K562 (cell line): ENCODE measurements around the gene GABRD. TPM values are rescaled to one million over a fixed set of nuclear protein-coding genes. Genes with fewer than 3 reads are reported as not detected.

Experiments used
- ATAC-seq: fragments of 200-7000 bp; cut with Tn5 transposase; 3 replicates; pipeline ENCODE4 v1.9.1; 2020; ENCODE audit warnings: moderate library complexity
- BruUV-seq: library from RNA; stranded (reverse); fragments of 400-500 nt; replicated peaks from 2 replicates; lab custom pipeline; 2021; lab: Mats Ljungman, UMichigan
- CTCF ChIA-PET: fragments of 300-600 bp; formaldehyde crosslinking; extraction: SDS; loops from one replicate; lab custom pipeline; 2021; ENCODE audit warnings: low intra/inter-chr PET ratio; lab: Yijun Ruan, JAX
- POLR2A ChIA-PET: fragments of 300-600, 350-650 bp; sonication (Branson Sonifier 250); formaldehyde crosslinking; extraction: SDS; loops from one replicate; lab custom pipeline; 2021; ENCODE audit warnings: antibody characterized with exemption, inconsistent platforms; lab: Yijun Ruan, JAX
- DNase-seq, 4 experiments: peaks; one replicate each; pipeline versions ENCODE4 v3.0.0 to v3.0.0-alpha.2; 2011 to 2018; ENCODE audit warnings: low spot score in 3 of 4, mixed read lengths in 3 of 4; ENCODE audit errors: extremely low read depth in 1 of 4
- FAIRE-seq: peaks from 2 replicates; lab custom pipeline; 2011; peaks lifted over from hg19 to GRCh38; lab: Jason Lieb, UNC
- H2AFZ ChIP-seq: 2 replicates; pipeline ENCODE4 v1.6.0; 2011; ENCODE audit warnings: low read depth, low read length, control low read depth, inconsistent platforms
- H3K27ac ChIP-seq: fragments of 200-600 bp; 3 replicates; pipeline ENCODE4 v1.8.0; 2011; ENCODE audit warnings: low read depth, mild to moderate bottlenecking, control low read depth, inconsistent platforms, low read length, moderate library complexity, mixed read lengths; ENCODE audit errors: extremely low read depth
- H3K27me3 ChIP-seq, 2 experiments: fragments of 300-600 bp in 1 of 2; 2 replicates in 1 of 2; 3 replicates in 1 of 2; pipeline versions ENCODE4 v1.6.0 to v1.8.0; 2011; ENCODE audit warnings: inconsistent platforms in 2 of 2, low read length in 2 of 2, mild to moderate bottlenecking in 1 of 2, mixed read lengths in 1 of 2, moderate library complexity in 1 of 2; ENCODE audit not compliant: control insufficient read depth in 2 of 2, insufficient read depth in 2 of 2
- H3K36me3 ChIP-seq: fragments of 300-600 bp; 3 replicates; pipeline ENCODE4 v1.8.0; 2011; ENCODE audit warnings: mild to moderate bottlenecking, low read length, inconsistent platforms; ENCODE audit not compliant: control insufficient read depth, insufficient read depth
- H3K4me1 ChIP-seq, 2 experiments: fragments of 200-600 bp in 1 of 2; replicated peaks in 1 of 2; 2 replicates in 1 of 2; 3 replicates in 1 of 2; pipeline versions ENCODE4 v1.5.1 to v1.8.0; 2011; ENCODE audit warnings: inconsistent platforms in 2 of 2, low read length in 2 of 2, mild to moderate bottlenecking in 1 of 2, mixed read lengths in 1 of 2, moderate library complexity in 1 of 2; ENCODE audit not compliant: control insufficient read depth in 2 of 2, insufficient read depth in 2 of 2
- H3K4me2 ChIP-seq: 2 replicates; pipeline ENCODE4 v1.6.1; 2011; ENCODE audit warnings: low read length, control low read depth, inconsistent platforms, mixed read lengths; ENCODE audit not compliant: insufficient read depth
- H3K4me3 ChIP-seq: fragments of 200-600 bp; sonication (generic), shearing (Covaris generic); 2 replicates; pipeline ENCODE4 v1.5.1; 2016; ENCODE audit warnings: control low read depth, inconsistent platforms
- H3K79me2 ChIP-seq: fragments of 200-600 bp; 3 replicates; pipeline ENCODE4 v1.8.0; 2011; ENCODE audit warnings: low read length, inconsistent platforms; ENCODE audit not compliant: control insufficient read depth, insufficient read depth
- H3K9ac ChIP-seq, 2 experiments: 2 replicates each; pipeline versions ENCODE4 v1.6.0 to v1.6.1; 2011; ENCODE audit warnings: low read depth in 2 of 2, low read length in 2 of 2, control low read depth in 1 of 2, inconsistent platforms in 1 of 2, mild to moderate bottlenecking in 1 of 2, mixed read lengths in 1 of 2; ENCODE audit not compliant: insufficient read depth in 1 of 2
- H3K9me1 ChIP-seq: one replicate; pipeline ENCODE4 v1.6.0; 2011; ENCODE audit warnings: inconsistent platforms, mild to moderate bottlenecking, low read length, moderate library complexity; ENCODE audit not compliant: control insufficient read depth, insufficient read depth
- H3K9me3 ChIP-seq: replicated peaks from 2 replicates; pipeline ENCODE4 v1.5.1; 2011; ENCODE audit warnings: low read depth, low read length, inconsistent platforms; ENCODE audit not compliant: control insufficient read depth, insufficient read depth
- H4K20me1 ChIP-seq: replicated peaks from 2 replicates; pipeline ENCODE4 v1.6.1; 2011; ENCODE audit warnings: low read length, inconsistent platforms, mixed read lengths; ENCODE audit not compliant: control insufficient read depth, insufficient read depth
- ELK1 ChIP-seq: sonication (generic); formaldehyde crosslinking; IDR thresholded peaks from 2 replicates; pipeline ENCODE4 v1.8.1; 2022; ENCODE audit warnings: missing genetic modification reagents
- ETS2 ChIP-seq: IDR thresholded peaks from 2 replicates; pipeline ENCODE4 v1.6.1; 2016; ENCODE audit warnings: borderline replicate concordance, missing genetic modification characterization, mild to moderate bottlenecking, moderate library complexity, missing compliant biosample characterization; ENCODE audit not compliant: poor library complexity, severe bottlenecking
- ILK ChIP-seq: fragments of 450-650 bp; IDR thresholded peaks from 2 replicates; pipeline ENCODE4 v1.6.1; 2016; ENCODE audit warnings: missing genetic modification characterization, low read depth, mild to moderate bottlenecking, missing compliant biosample characterization, moderate library complexity, borderline replicate concordance
- MEIS2 ChIP-seq: fragments of 450-650 bp; IDR thresholded peaks from 2 replicates; pipeline ENCODE4 v1.6.1; 2014; ENCODE audit warnings: mild to moderate bottlenecking; ENCODE audit not compliant: partially characterized antibody
- NFIC ChIP-seq: fragments of 450-650 bp; IDR thresholded peaks from 2 replicates; pipeline ENCODE4 v1.6.1; 2017; ENCODE audit warnings: mild to moderate bottlenecking, inconsistent platforms
- PKNOX1 ChIP-seq: fragments of 450-650 bp; IDR thresholded peaks from 2 replicates; pipeline ENCODE4 v1.6.1; 2016
- POLR2AphosphoS2 ChIP-seq: IDR thresholded peaks from 2 replicates; pipeline ENCODE4 v1.6.1; 2012; ENCODE audit warnings: low read length, improper control_type of control experiment
- SMAD1 ChIP-seq: fragments of 150-350 bp; IDR thresholded peaks from 2 replicates; pipeline ENCODE4 v1.6.1; 2014; ENCODE audit warnings: low read length, low read depth; ENCODE audit not compliant: partially characterized antibody
- ZBTB12 ChIP-seq: fragments of 250-450 bp; sonication (Bioruptor Pico); IDR thresholded peaks from 2 replicates; pipeline ENCODE4 v1.4.0; 2020
- ZNF212 ChIP-seq: fragments of 450-650 bp; formaldehyde crosslinking; IDR thresholded peaks from 2 replicates; pipeline ENCODE4 v1.4.0; 2020; ENCODE audit warnings: mild to moderate bottlenecking
- WGBS: fragments of 100-300 bp; shearing (Covaris generic); methylation state at CpG from one replicate; pipeline ENCODE4 v1.1.6; 2016; ENCODE audit warnings: low coverage, mixed read lengths; ENCODE audit not compliant: insufficient coverage; ENCODE audit errors: missing lambda C conversion rate; 5-methylcytosine and 5-hydroxymethylcytosine counted together
- in situ Hi-C: fragments of 300-500 bp; cut with MboI; formaldehyde crosslinking; loops from 4 replicates; pipeline ENCODE4 v1.15.0; 2018; ENCODE audit warnings: inconsistent platforms, mixed read lengths
- intact Hi-C: fragments of 100-400 bp; cut with micrococcal nuclease; formaldehyde crosslinking; loops from 2 replicates; pipeline ENCODE4 v1.14.2; 2022
- polyA plus RNA-seq, 8 experiments: library from polyadenylated mRNA; depleted of rRNA in 4 of 8; stranded (reverse) in 5 of 8; unstranded in 3 of 8; fragments of >200 nt; fragmentation: Nextera tagmentation in 2 of 8; fragmentation: Illumina TruSeq in 1 of 8; extraction: Ambion mirVana in 2 of 8; extraction: Trizol in 1 of 8; gene quantifications; 2 replicates each; pipeline versions ENCODE4 v1.2.1 to v1.2.3, GENCODE V29; 2011 to 2014; ENCODE audit warnings: inconsistent platforms in 1 of 8, missing spikeins in 1 of 8
- total RNA-seq, 7 experiments: library from RNA; depleted of rRNA in 6 of 7; stranded (reverse); fragments of >200 nt in 6 of 7; fragmentation: Illumina TruSeq in 2 of 7; extraction: Trizol in 2 of 7; gene quantifications; 2 replicates each; pipeline versions ENCODE4 v1.2.1 to v1.2.3, GENCODE V29; 2011 to 2021; ENCODE audit warnings: low replicate concordance in 1 of 7

GABRD gene
- total and polyA plus RNA-seq, 9 of the 15 experiments (the other 6 are each of a cell fraction or from before 2014, with no cell fraction given): 0.07 TPM; not detected in 8

GRCh38 chr1:2056955-2057590 is 37.9 kb downstream of the GABRD start:
- no peak overlapping the region for H3K4me3 ChIP-seq
- H4K20me1 ChIP-seq: 0 out of 2 replicates have a peak, but pooled peaks cover 5% of the 10 kb centered on the region
- no peak overlapping the region for H3K27ac ChIP-seq
- POLR2A ChIA-PET: interaction anchor here (0.5 to 1.0 kb wide), 2 partner anchors 13 to 22 kb away, joined by 3 read pairs; no protein-coding TSS in a partner anchor
- DNase-seq (no peak), ATAC-seq (no peak), FAIRE-seq (no peak)
- intact Hi-C loops (no loop called here), in situ Hi-C loops (no loop called here)
- no peak overlapping the region for H3K9ac ChIP-seq
- peaks cover 9% of the 10 kb centered on the region for H3K9me1 ChIP-seq
- no peak overlapping the region for H2AFZ ChIP-seq
- no peaks in the 10 kb centered on the region for H3K9me3 ChIP-seq
- WGBS: 15% methylated on average over 25 of the region's 25 CpGs
- BruUV-seq: no TSS peak
- no peak overlapping the region for H3K4me2 ChIP-seq
- CTCF ChIA-PET: no interaction called here
- peaks cover 0 to 47% of the 10 kb centered on the region in 2 experiments; a peak in 2 of 5 replicates for H3K4me1 ChIP-seq
- H3K27me3 ChIP-seq: peaks cover 27 to 69% of the 10 kb centered on the region in 2 experiments
- TF ChIP-seq ETS2 (tag): no peak
- TF ChIP-seq NFIC: 0 out of 2 replicates have a peak, but pooled peaks have one; percentile 16
- TF ChIP-seq, all 486 proteins: peak for 1
- H3K36me3 ChIP-seq: no peaks in the 10 kb centered on the region
- no peaks in the 10 kb centered on the region for H3K79me2 ChIP-seq

- peaks cover 9% of the 10 kb centered on the region for H3K9me1 ChIP-seq
- H3K79me2 ChIP-seq: no peaks in the 10 kb centered on the region
- no peaks in the 10 kb centered on the region for H3K9me3 ChIP-seq
- peaks cover 37 to 68% of the 10 kb centered on the region in 2 experiments for H3K27me3 ChIP-seq
- POLR2A ChIA-PET: interaction anchor here (1.2 kb wide), 1 partner anchor 171 kb away, joined by 3 read pairs; no protein-coding TSS in a partner anchor
- intact Hi-C loops: no loop called here
- H4K20me1 ChIP-seq: 0 out of 2 replicates have a peak, but pooled peaks cover 5% of the 10 kb centered on the region
- ATAC-seq (no peak; the same call in 2 of the 3 replicates), FAIRE-seq (no peak), DNase-seq (no peak)
- H2AFZ ChIP-seq: no peak overlapping the region
- CTCF ChIA-PET: interaction anchor here (0.6 kb wide), 1 partner anchor 98 kb away, joined by 3 read pairs; no protein-coding TSS in a partner anchor
- H3K4me2 ChIP-seq: no peak overlapping the region
- 26% methylated on average over 33 of the region's 35 CpGs for WGBS
- in situ Hi-C loops: no loop called here
- no peak overlapping the region for H3K9ac ChIP-seq
- no peaks in the 10 kb centered on the region for H3K36me3 ChIP-seq
- H3K4me1 ChIP-seq: peaks cover 0 to 34% of the 10 kb centered on the region in 2 experiments; a peak in 2 of 5 replicates
- no peak overlapping the region for H3K27ac ChIP-seq
- BruUV-seq: no TSS peak
- no peak overlapping the region for H3K4me3 ChIP-seq
- TF ChIP-seq PKNOX1: peak; percentile 94
- TF ChIP-seq POLR2AphosphoS2: no peak
- TF ChIP-seq ZBTB12 (CRISPR knock-in tag): no peak
- no peak for TF ChIP-seq MEIS2
- no peak for TF ChIP-seq ILK (tag)
- TF ChIP-seq SMAD1: no peak
- no peak for TF ChIP-seq ELK1 (CRISPR knock-in tag)
- TF ChIP-seq ZNF212: no peak
Observed at GRCh38 chr1:2059290-2059953, 40.3 kb downstream of the GABRD start.
